ENCODE results near the gene SHCBP1L.

SHCBP1L gene

DNA sequence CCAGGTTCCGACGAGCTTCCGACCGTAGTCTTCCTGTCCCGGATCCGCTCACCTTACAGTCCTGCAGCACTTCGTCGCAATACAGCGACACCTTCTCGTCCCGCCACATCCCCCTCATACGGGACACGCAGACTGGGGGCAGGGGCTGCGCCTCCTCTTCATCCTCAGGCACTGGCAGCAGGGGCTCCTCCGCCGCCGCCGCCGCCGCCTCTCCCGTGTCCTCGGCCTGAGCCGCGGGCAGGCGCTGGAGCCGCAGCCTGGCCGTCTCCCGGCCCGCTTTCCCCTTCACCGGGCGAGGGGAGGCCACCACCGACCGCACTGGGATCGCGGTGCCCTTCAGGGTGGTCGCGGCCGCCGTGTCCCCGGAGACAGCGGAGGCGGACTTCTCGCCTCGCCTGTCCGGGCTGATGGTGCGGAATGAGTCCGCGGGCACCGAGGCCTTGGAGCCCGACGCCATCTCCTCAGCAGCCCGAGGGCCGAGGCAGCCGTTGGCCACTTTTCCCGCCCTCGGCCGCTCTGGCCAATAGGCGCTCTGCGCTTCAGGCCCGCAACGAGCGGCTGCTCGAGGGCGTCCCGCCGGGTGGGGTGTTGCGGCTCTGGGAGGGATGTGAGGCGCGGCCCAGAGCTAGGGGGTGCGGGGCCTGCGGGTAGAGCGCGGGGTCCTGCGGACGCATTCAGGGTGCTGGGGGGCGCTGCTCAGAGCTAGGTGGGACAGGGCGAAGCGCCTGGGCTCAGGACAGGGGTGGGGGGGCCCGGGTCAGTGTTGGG is at the start of gene SHCBP1L:
TSS of gene SHCBP1L (minus strand) at position 490 of the 768 bp plus-strand sequence. CDS start at position 457, 33 bp downstream.
- DNase-seq (ENCODE audit: low spot score): no peak

- no peak for DNase-seq (ENCODE audit: low spot score)
Measured at GRCh38 chr1:183002267-183002666, 49.3 kb upstream of the SHCBP1L start.

- DNase-seq (ENCODE audit: low spot score): no peak
Measured at GRCh38 chr1:183000167-183000962, 47.4 kb upstream of the SHCBP1L start.

- no peak for DNase-seq (ENCODE audit: low spot score)
Measured at GRCh38 chr1:182998482-182998881, 45.5 kb upstream of the SHCBP1L start.

GRCh38 chr1:182996816-182997215 is 43.9 kb upstream of the SHCBP1L start:
- no peak for DNase-seq (ENCODE audit: low spot score)

DNA sequence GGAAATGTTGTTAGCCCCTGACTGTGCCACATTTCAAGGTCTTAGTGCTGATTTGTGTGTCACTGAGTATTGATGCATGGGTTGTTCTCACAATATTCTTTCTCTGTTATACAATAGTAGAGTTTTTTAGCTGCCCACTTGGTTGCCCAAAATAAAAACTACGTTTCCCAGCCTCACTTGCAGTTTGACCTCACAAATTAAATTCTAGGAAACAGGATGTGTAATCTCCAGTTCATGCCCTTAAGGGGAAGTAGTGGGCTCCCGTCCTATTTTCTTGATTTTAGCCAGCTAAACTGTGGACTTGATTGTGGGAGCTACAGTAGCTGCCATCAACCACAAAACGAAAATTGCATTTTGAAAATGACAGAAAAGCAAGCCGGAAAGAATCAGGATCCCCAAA is 42.9 kb upstream of the SHCBP1L start:
- DNase-seq (ENCODE audit: low spot score): no peak

- no peak for DNase-seq (ENCODE audit: low spot score)
Measured at GRCh38 chr1:182993746-182994145, 40.8 kb upstream of the SHCBP1L start.

DNA sequence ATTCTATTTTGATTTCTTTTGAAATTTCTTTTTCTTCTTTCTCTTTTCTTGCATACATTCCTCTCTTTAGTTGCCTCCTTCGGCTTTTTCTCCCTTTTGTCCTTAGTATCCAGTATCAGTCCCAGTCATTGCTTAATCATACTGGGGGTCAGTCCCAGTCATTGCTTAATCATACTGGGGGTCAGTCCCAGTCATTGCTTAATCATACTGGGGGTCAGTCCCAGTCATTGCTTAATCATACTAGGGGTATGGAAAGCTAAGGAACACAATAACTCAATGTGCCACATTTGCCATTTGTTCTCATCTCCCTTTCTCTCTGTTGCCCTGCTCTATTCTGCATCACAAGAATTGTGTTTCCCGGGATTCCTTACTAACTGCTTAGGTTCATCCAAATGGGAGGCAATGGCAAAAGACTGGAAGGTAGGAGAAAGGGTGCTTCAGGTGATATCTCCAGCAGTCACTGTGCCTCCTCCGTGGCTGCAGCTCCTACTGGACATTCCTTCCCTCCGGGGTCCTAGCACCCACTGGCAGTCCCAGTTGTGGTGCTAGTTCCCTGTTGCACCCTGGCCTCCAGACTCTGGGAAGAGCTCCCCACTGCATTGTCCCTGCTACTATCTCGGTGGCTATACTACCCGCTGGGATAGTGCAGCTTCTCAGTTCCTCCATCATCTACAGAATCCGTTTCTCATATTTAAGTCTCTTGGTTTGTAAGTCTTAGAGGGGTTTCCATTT is 37.6 kb upstream of the SHCBP1L start:
- DNase-seq (ENCODE audit: low spot score): peak; percentile 43

DNA sequence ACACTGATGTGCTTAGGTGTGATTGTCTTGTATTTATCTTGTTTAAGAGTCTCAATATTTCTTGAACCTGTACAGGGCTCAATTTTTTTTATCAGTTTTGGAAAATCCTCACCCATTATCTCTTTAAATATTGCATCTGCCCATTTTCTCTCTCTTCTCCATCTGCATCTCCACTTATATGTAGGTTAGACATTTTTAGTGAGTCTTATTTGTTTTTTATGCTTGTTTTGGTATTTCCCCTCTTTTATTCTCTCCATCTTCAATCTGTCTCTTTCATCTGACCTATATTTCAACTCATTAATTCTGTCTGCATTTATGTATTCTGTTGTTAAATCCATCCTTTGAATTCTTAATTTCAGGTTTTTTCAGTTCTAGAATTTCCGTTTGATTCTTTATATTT is 32.9 kb upstream of the SHCBP1L start:
- DNase-seq (ENCODE audit: low spot score): no peak

DNA sequence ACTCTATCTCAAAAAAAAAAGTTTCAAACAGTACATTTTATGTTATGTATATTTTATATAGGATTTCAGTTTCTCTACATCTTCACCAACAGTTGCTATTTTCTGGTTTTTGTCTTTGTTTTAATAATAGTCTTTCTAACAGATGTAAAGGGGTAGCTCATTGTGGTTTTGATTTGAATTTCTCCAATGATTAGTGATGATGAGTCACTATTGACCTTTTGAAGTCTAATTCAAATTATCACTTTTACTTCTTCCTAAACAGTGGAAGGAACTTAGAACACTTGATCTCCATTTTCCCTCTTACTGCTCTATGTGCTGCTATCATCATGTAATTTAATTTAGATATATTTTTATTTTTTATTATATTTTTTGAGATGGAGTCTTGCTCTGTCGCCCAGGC is 31.7 kb upstream of the SHCBP1L start:
- no peak for DNase-seq (ENCODE audit: low spot score)

GRCh38 chr1:182984138-182984537 is 31.2 kb upstream of the SHCBP1L start:
- DNase-seq (ENCODE audit: low spot score): no peak

- DNase-seq (ENCODE audit: low spot score): no peak
Measured at GRCh38 chr1:182978151-182978853, 25.3 kb upstream of the SHCBP1L start.

GRCh38 chr1:182977480-182977879 is 24.5 kb upstream of the SHCBP1L start:
- DNase-seq (ENCODE audit: low spot score): no peak

DNA sequence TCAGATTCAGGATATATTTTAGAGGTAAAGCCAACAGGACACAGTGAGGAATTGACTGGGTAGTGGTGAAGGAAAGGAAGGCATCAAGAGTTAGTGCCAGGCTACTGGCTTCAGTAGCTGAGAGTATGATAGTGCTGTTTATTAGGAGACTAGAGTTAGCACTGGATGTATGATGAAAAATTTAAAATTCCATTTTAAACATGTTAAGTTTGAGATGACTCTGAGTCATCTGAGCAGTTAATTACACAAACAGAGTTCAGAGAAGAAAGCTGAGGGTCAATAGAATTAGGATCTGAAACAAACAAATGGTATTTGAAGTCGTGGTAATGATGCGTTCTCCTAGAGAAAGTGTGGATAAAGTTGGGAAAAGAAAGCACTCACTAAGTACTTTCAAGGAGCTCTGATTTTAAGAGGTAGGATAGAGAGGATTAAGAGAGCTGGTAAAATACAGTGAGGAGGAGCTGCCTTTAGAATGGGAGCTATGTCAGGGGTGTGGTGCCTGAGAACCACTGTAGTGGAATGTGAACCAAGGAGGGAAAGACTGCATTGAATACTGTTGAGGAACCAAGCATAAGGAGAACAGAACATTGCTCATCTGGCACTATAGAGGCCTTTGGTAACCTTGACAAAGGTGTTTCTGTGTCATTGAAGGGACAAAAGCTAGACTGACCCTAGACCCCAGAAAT is 21.7 kb upstream of the SHCBP1L start:
- DNase-seq (ENCODE audit: low spot score): no peak

GRCh38 chr1:182972829-182973228 is 19.9 kb upstream of the SHCBP1L start:
- no peak for DNase-seq (ENCODE audit: low spot score)

- no peak for DNase-seq (ENCODE audit: low spot score)
Measured at GRCh38 chr1:182972231-182972630, 19.3 kb upstream of the SHCBP1L start.

GRCh38 chr1:182971219-182971618 is 18.3 kb upstream of the SHCBP1L start:
- no peak for DNase-seq (ENCODE audit: low spot score)

DNA sequence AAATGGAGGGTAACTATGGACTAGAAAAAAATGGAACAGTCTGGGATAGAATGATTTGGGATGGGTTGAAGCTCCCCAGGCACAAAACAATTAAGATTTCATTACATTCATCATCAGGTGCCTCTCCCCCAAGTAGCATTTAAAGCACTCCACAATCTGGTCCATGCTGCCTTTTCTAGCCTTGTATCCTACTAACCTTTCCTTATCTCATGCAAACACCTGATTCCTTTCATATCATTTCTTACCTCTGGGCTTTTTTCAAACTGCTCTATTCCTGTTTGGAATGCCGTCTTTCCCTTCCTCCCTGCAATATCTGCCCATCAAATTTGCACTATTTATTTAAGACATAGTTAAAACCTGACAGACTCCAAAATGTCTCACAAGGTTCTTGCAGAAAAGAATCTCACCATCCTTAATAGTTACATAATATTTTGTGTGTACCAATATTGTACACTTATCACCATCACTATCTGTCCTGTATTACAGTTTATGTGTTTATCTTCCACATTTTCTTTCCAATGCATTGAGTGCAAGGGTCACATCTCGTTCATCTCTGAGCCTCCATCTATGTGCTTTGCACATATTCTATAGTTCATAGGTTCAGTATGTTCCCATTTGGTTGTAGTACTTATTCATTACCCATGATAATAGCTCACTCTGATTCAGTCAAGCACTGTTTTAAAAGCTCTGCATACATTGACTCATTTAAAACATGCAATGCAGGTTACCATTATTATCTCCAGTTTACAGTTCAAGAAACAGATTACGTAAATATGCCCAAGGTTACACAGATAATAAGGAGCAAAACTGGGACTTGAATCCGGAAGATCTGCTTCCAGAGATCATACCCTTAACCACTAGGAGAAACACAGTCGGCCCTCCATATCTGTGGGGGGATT is 16.1 kb upstream of the SHCBP1L start:
- no peak for DNase-seq (ENCODE audit: low spot score)

DNA sequence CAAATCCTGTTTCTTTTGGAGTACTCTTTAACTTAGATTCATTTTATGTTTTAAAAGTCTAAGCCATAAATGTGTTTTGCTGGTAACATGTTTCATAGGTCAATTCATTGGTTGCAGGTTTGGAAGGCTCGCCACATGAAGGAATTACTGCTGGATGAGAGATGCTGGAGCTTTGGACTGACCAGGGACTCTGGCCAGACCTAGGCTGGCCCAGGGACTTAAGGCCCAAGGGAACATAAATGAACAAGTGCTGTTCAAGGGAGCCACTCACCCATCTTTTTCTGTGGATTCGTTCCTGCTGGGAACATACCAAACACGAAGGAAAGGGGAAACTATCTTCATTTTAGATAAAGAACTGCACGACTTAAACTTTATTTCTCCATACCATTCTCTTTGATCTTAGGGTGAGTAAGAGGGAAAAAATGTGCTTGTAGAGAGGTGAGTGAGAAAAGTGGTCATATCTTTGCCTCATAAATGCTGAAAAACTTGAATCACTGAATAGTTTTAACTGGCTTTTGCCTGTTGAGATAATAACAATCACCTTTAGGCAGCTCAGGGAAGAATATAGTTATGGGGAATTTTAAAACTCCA is 15.3 kb upstream of the SHCBP1L start:
- peak; percentile 55 for DNase-seq (ENCODE audit: low spot score)

DNA sequence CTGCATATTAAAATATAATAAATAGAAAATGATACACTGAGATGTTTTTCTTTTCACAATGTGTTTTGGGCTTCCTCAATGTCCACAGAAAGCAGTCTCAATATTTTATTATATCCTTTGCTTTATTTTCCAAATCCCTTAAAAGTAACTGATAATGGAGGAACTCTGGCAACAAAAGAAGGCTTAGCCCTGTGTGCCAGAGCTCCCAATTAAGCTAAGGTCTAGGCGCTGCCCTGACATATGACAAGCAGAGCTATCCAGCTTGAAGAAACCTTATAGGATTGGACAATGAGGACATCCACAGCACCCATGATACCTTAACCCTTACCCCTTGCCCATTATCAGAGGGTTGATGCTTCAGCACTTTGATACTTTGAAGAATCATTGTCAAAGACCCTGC is 12.9 kb upstream of the SHCBP1L start:
- DNase-seq (ENCODE audit: low spot score): no peak

Data from RKO (cell line).